ENCODE data around the gene PIGX. TPM values are rescaled to one million over a fixed set of nuclear protein-coding genes. Genes with fewer than 3 reads are reported as not detected.

Gene PIGX
- polyA plus RNA-seq, 1 donor from 2014 or later, result 116 TPM

GRCh38 chr3:196695849-196696226, 16.3 kb upstream of the PIGX start:
- Histone ChIP-seq H3K4me3 (ENCODE audit: low read length) (no peak overlapping the region), H3K9me3 (ENCODE audit: low read length) (no peaks in the 10 kb centered on the region), H3K36me3 (ENCODE audit: insufficient read depth, low read length) (no peaks in the 10 kb centered on the region), H3K79me2 (replicated peaks; ENCODE audit: insufficient read depth, low read length) (no peaks in the 10 kb centered on the region), H3K9me2 (ENCODE audit: insufficient read depth, low read length) (no peaks in the 10 kb centered on the region), H3K9ac (ENCODE audit: low read length) (no peak overlapping the region), H4K20me1 (ENCODE audit: insufficient read depth) (no peaks in the 10 kb centered on the region), H3F3A (ENCODE audit: insufficient read depth, low read length, poor library complexity, severe bottlenecking) (no peaks in the 10 kb centered on the region), H3K27me3 (ENCODE audit: insufficient read depth, low read depth, low read length) (no peaks in the 10 kb centered on the region), H3K27ac (ENCODE audit: low read length) (no peak overlapping the region), H2AFZ (ENCODE audit: low read depth, low read length) (no peak overlapping the region), H3K4me2 (ENCODE audit: low read length) (no peak overlapping the region)
- TF ChIP-seq MXI1 (conservative IDR thresholded peaks at IDR 0.05; ENCODE audit: poor library complexity, severe bottlenecking), result no peak
- TF ChIP-seq CTCF (IDR thresholded peaks at IDR 0.05; ENCODE audit: poor library complexity, severe bottlenecking), result no peak
- no peak for TF ChIP-seq RAD21 (conservative IDR thresholded peaks at IDR 0.05)
- TF ChIP-seq POLR2AphosphoS5 (IDR thresholded peaks at IDR 0.05), result no peak
- TF ChIP-seq EZH2 (IDR thresholded peaks at IDR 0.05; ENCODE audit: borderline replicate concordance, insufficient read depth, low read length, poor library complexity, severe bottlenecking), result no peak
- TF ChIP-seq TAF1 (IDR thresholded peaks at IDR 0.05; ENCODE audit: low read depth), result no peak
- TF ChIP-seq EP300 (conservative IDR thresholded peaks at IDR 0.05; ENCODE audit: poor library complexity, severe bottlenecking), result no peak
- no peak for TF ChIP-seq REST (IDR thresholded peaks at IDR 0.05; ENCODE audit: borderline replicate concordance)
- no peak for TF ChIP-seq SMC3 (conservative IDR thresholded peaks at IDR 0.05; ENCODE audit: poor library complexity)

GRCh38 chr3:196697270-196697669, 14.9 kb upstream of the PIGX start:
- H3F3A ChIP-seq (ENCODE audit: insufficient read depth, low read length, poor library complexity, severe bottlenecking), result no peaks in the 10 kb centered on the region
- no peaks in the 10 kb centered on the region for H3K9me3 ChIP-seq (ENCODE audit: low read length)
- H3K27ac ChIP-seq (ENCODE audit: low read length), result no peak overlapping the region
- no peaks in the 10 kb centered on the region for H3K79me2 ChIP-seq (replicated peaks; ENCODE audit: insufficient read depth, low read length)
- H3K27me3 ChIP-seq (ENCODE audit: insufficient read depth, low read depth, low read length), result no peaks in the 10 kb centered on the region
- no peaks in the 10 kb centered on the region for H3K9me2 ChIP-seq (ENCODE audit: insufficient read depth, low read length)
- no peak overlapping the region for H3K9ac ChIP-seq (ENCODE audit: low read length)
- H3K4me3 ChIP-seq (ENCODE audit: low read length), result no peak overlapping the region
- no peaks in the 10 kb centered on the region for H3K36me3 ChIP-seq (ENCODE audit: insufficient read depth, low read length)
- H3K4me2 ChIP-seq (ENCODE audit: low read length), result no peak overlapping the region
- no peaks in the 10 kb centered on the region for H4K20me1 ChIP-seq (ENCODE audit: insufficient read depth)
- TF ChIP-seq MXI1 (conservative IDR thresholded peaks at IDR 0.05; ENCODE audit: poor library complexity, severe bottlenecking) (no peak), EP300 (conservative IDR thresholded peaks at IDR 0.05; ENCODE audit: poor library complexity, severe bottlenecking) (no peak), RAD21 (conservative IDR thresholded peaks at IDR 0.05) (no peak), TAF1 (IDR thresholded peaks at IDR 0.05; ENCODE audit: low read depth) (no peak), EZH2 (IDR thresholded peaks at IDR 0.05; ENCODE audit: borderline replicate concordance, insufficient read depth, low read length, poor library complexity, severe bottlenecking) (no peak), POLR2AphosphoS5 (IDR thresholded peaks at IDR 0.05) (no peak), SMC3 (conservative IDR thresholded peaks at IDR 0.05; ENCODE audit: poor library complexity) (no peak), CTCF (IDR thresholded peaks at IDR 0.05; ENCODE audit: poor library complexity, severe bottlenecking) (no peak), REST (IDR thresholded peaks at IDR 0.05; ENCODE audit: borderline replicate concordance) (no peak)
- no peak overlapping the region for H2AFZ ChIP-seq (ENCODE audit: low read depth, low read length)

Data from neural cell (in vitro differentiated cells).